GM19395 (cell line): ENCODE measurements around the gene TP53AIP1.
"Not testable (repeated sequence)": the region's sequence is repeated elsewhere in the genome, so short reads cannot be mapped to it uniquely, and the experiment has no call there.

Source experiments
- ATAC-seq: cut with Tn5 transposase; IDR thresholded peaks from one replicate; pipeline ENCODE4 v1.9.1; 2021; ENCODE audit warnings: mild to moderate bottlenecking, moderate library complexity; ENCODE audit not compliant: unreplicated experiment

The TP53AIP1 gene

GRCh38 chr11:128926437-128927107, 16.1 kb downstream of the TP53AIP1 start:
- ATAC-seq: no peak

GRCh38 chr11:128926000-128926399, 16.7 kb downstream of the TP53AIP1 start:
- ATAC-seq: no peak

- ATAC-seq: no peak
Measured at GRCh38 chr11:128925250-128925600, 17.4 kb downstream of the TP53AIP1 start.

- no peak for ATAC-seq
Measured at GRCh38 chr11:128924510-128925249, 18.0 kb downstream of the TP53AIP1 start.

- no peak for ATAC-seq
Measured at GRCh38 chr11:128924104-128924503, 18.6 kb downstream of the TP53AIP1 start.

- no peak for ATAC-seq
Measured at GRCh38 chr11:128921793-128922192, 20.9 kb downstream of the TP53AIP1 start.

- no peak for ATAC-seq
Measured at GRCh38 chr11:128920666-128921065, 22.0 kb downstream of the TP53AIP1 start.

- ATAC-seq: not testable (repeated sequence)
Measured at GRCh38 chr11:128919635-128920034, 23.0 kb downstream of the TP53AIP1 start.

- no peak for ATAC-seq
Measured at GRCh38 chr11:128919216-128919615, 23.5 kb downstream of the TP53AIP1 start.

GRCh38 chr11:128917144-128917724, 25.4 kb downstream of the TP53AIP1 start:
- no peak for ATAC-seq

GRCh38 chr11:128916681-128917080, 26.0 kb downstream of the TP53AIP1 start:
- ATAC-seq: no peak

- ATAC-seq: no peak
Measured at GRCh38 chr11:128916037-128916572, 26.6 kb downstream of the TP53AIP1 start.

GRCh38 chr11:128915149-128915521, 27.5 kb downstream of the TP53AIP1 start:
- no peak for ATAC-seq

- ATAC-seq: no peak
Measured at GRCh38 chr11:128914216-128915148, 28.2 kb downstream of the TP53AIP1 start.

- no peak for ATAC-seq
Measured at GRCh38 chr11:128913806-128914205, 28.9 kb downstream of the TP53AIP1 start.

- no peak for ATAC-seq
Measured at GRCh38 chr11:128911701-128912100, 31.0 kb downstream of the TP53AIP1 start.

GRCh38 chr11:128911239-128911638, 31.4 kb downstream of the TP53AIP1 start:
- ATAC-seq: no peak

GRCh38 chr11:128910576-128910975, 32.1 kb downstream of the TP53AIP1 start:
- ATAC-seq: no peak

GRCh38 chr11:128909438-128910125, 33.1 kb downstream of the TP53AIP1 start:
- ATAC-seq: no peak
